Nephron progenitor cell (in vitro differentiated cells): Measurements from ENCODE around the gene GNL3L.

Source experiments
- DNase-seq: peaks from one replicate; pipeline ENCODE4 v3.0.0; 2021
- H3K27ac Mint-ChIP-seq: 2 replicates; pipeline ENCODE4 v1.8.0; 2021; ENCODE audit warnings: mild to moderate bottlenecking, moderate library complexity, mixed read lengths
- H3K27me3 Mint-ChIP-seq: 2 replicates; pipeline ENCODE4 v1.8.0; 2021; ENCODE audit warnings: mild to moderate bottlenecking, low read depth, mixed read lengths; ENCODE audit not compliant: poor library complexity
- H3K36me3 Mint-ChIP-seq: 2 replicates; pipeline ENCODE4 v1.8.0; 2021; ENCODE audit warnings: low read depth, mixed read lengths
- H3K4me1 Mint-ChIP-seq: 2 replicates; pipeline ENCODE4 v1.8.0; 2021; ENCODE audit warnings: mixed read lengths
- H3K4me3 Mint-ChIP-seq: 2 replicates; pipeline ENCODE4 v1.8.0; 2021; ENCODE audit warnings: mild to moderate bottlenecking, moderate library complexity, mixed read lengths
- H3K9me3 Mint-ChIP-seq: 2 replicates; pipeline ENCODE4 v1.8.0; 2021; ENCODE audit warnings: mild to moderate bottlenecking, moderate library complexity, mixed read lengths
- CTCF ChIP-seq: fragments of 200-600 bp; sonication (generic); IDR thresholded peaks from 2 replicates; pipeline ENCODE4 v1.5.0; 2021; ENCODE audit warnings: antibody characterized with exemption

The GNL3L gene

GRCh38 chrX:54492340-54492739 is 37.7 kb upstream of the GNL3L start:
- Mint-ChIP-seq H3K4me3 (peak overlapping the region; percentile 91), H3K27ac (peak overlapping the region; percentile 20), H3K36me3 (peaks cover 33% of the 10 kb centered on the region), H3K9me3 (peaks cover 68% of the 10 kb centered on the region), H3K27me3 (no peaks in the 10 kb centered on the region), H3K4me1 (peaks cover 45% of the 10 kb centered on the region)
- TF ChIP-seq CTCF = no peak
- DNase-seq = no peak

- no peak for DNase-seq
- peaks cover 72% of the 10 kb centered on the region for H3K9me3 Mint-ChIP-seq
- H3K36me3 Mint-ChIP-seq = peaks cover 22% of the 10 kb centered on the region
- H3K27ac Mint-ChIP-seq = peak overlapping the region; percentile 77
- peaks cover 62% of the 10 kb centered on the region for H3K4me1 Mint-ChIP-seq
- H3K4me3 Mint-ChIP-seq = peak overlapping the region; percentile 91
- H3K27me3 Mint-ChIP-seq = no peaks in the 10 kb centered on the region
- no peak for TF ChIP-seq CTCF
These were observed 35.6 kb upstream of the GNL3L start for GRCh38 chrX:54494166-54494988.

GRCh38 chrX:54494989-54495813 is 34.8 kb upstream of the GNL3L start:
- TF ChIP-seq CTCF = no peak
- peak; percentile 39 for DNase-seq
- Mint-ChIP-seq H3K4me1 (peaks cover 64% of the 10 kb centered on the region), H3K4me3 (peak overlapping the region; percentile 91), H3K9me3 (peaks cover 70% of the 10 kb centered on the region), H3K36me3 (peaks cover 14% of the 10 kb centered on the region), H3K27me3 (no peaks in the 10 kb centered on the region), H3K27ac (no peak overlapping the region)

- no peak for TF ChIP-seq CTCF
- Mint-ChIP-seq H3K27me3 (no peaks in the 10 kb centered on the region), H3K4me3 (peak within 1 kb of the TSS; percentile 91), H3K9me3 (peaks cover 68% of the 10 kb centered on the region), H3K36me3 (peaks cover 7% of the 10 kb centered on the region), H3K27ac (peak within 1 kb of the TSS; percentile 57), H3K4me1 (peaks cover 64% of the 10 kb centered on the region)
- peak; percentile 82 for DNase-seq
These were observed 34.1 kb upstream of the GNL3L start, which contains the start of gene FGD1 for GRCh38 chrX:54495814-54496516. Gene FGD1, minus strand, starts transcription at chrX:54496234. Its CDS starts 802 bp downstream, at chrX:54495432.

GRCh38 chrX:54496517-54496852 is 33.5 kb upstream of the GNL3L start:
- no peaks in the 10 kb centered on the region for H3K27me3 Mint-ChIP-seq
- TF ChIP-seq CTCF = no peak
- peaks cover 1% of the 10 kb centered on the region for H3K36me3 Mint-ChIP-seq
- peak overlapping the region; percentile 79 for H3K4me3 Mint-ChIP-seq
- H3K4me1 Mint-ChIP-seq = peaks cover 63% of the 10 kb centered on the region
- no peak for DNase-seq
- peaks cover 67% of the 10 kb centered on the region for H3K9me3 Mint-ChIP-seq
- peak overlapping the region; percentile 57 for H3K27ac Mint-ChIP-seq
